H4 (cell line): ENCODE data around the gene USP6. TPM values are rescaled to one million over a fixed set of nuclear protein-coding genes. Genes with fewer than 3 reads are reported as not detected.
"Not testable (repeated sequence)": the region's sequence is repeated elsewhere in the genome, so short reads cannot be mapped to it uniquely, and the experiment has no call there.

ENCODE experiments used
- DNase-seq: peaks from one replicate; pipeline ENCODE4 v3.0.0-alpha.2; 2015; ENCODE audit warnings: low spot score
- total RNA-seq: library from RNA; depleted of rRNA; stranded (reverse); fragments of >200 nt; shearing (Covaris generic); gene quantifications from 2 replicates; pipeline ENCODE4 v1.2.3, GENCODE V29; 2014; rRNA removed

The USP6 gene
- 0.02 TPM in 1 of 2 replicates, not detected in the other for total RNA-seq

- DNase-seq = no peak
These were observed at the start of gene USP6 for GRCh38 chr17:5115673-5116651. USP6 (plus strand) TSS chr17:5116032; CDS start chr17:5130368, 14,336 bp downstream.

DNA sequence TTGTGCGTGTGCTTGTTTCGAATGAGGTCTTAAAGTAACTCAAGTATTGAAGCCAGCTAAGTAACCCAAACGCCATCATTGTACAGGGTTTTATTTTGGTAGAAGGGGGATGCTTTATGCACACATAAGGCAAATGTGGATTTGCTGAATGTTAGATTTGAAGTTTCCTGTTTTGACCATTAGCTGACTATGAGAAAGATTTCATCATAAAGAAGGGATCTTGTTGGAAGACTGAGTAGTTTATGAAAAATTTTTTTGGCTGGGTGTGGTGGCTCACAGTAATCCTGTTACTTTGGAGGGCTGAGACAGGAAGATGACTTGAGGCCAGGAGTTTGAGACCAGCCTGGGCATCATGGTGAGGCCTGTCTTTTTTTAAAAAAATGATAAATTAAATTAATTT lies 47.6 kb upstream of the USP6 start:
- DNase-seq = no peak

DNA sequence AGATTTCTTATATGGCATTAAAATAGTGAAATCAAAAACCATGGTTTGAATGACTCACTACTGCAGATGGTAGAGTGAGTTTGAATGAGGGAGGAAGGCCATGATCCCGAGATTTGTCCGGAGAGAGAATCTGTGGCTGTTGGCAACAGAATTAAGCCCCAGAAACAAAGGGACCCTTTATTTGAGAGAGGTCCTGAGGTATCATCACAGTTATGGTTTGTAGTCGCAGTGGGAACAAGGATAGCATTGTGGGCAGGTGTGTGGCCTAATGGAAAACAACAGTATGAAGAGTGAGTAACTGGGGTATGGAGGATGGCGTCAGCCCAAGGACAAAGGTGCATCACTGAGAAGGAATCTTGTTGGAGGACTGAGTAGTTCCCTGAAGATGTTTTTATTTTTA lies 46.1 kb upstream of the USP6 start:
- DNase-seq = no peak

GRCh38 chr17:5075472-5075871 lies 40.4 kb upstream of the USP6 start:
- DNase-seq = not testable (repeated sequence)

DNA sequence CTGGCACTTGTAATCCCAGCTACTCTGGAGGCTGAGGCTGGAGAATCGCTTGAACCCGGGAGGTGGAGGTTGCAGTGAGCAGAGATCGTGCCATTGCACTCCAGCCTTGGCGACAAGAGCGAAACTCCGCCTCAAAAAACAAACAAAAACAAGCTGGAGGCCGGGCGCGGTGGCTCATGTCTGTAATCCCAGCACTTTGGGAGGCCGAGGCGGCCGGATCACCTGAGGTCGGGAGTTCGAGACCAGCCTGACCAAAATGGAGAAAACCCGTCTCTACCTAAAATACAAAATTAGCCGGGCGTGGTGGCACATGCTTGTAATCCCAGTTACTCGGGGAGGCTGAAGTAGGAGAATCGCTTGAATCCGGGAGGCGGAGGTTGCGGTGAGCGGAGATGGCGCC lies 38.6 kb upstream of the USP6 start:
- not testable (repeated sequence) for DNase-seq

- no peak for DNase-seq
These were observed 38.1 kb upstream of the USP6 start for GRCh38 chr17:5077781-5078105.

DNA sequence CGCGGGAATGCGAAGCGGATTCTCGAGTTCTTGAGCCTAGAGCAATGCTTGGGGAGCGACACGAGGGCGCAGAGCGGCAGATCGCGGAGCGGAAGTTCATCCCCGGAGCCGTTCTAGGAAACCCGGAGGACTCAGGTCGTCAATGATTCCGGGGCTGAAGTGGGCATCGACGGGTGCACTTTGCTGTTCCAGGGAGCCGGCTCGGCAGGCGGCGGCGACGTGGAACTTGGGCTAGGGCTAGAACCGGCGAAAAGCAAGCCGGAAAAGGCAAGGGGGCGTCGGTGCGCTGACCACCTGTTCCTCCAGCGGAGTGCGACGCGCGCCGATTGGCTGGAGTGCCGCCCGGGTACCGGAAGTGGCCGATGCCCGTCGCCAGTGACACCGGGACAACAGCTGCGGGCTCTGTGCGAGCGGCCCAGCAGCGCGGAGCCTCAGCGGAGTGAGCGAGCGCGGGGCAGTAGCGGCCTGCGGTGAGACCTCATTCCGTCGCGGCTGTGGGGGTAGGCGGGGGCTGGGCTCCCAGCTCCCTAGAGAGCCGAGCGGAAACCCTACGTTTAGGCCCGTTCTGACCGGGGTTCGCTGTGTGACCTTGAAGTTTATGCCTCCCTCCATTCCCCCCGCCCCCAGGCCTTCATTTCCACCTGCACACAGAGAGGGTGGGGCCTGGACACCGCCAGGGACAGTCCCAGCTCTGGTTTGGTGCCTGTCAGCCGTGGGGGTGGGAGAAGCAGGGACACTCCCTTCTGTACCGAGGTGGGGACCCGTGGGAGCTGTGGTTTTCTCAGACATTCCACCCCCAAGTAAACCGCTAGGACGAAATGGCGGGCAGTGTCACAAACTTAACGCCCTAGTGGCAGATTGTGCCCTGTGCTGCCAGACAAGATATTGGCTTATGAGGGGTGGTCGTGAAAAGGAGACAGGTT lies 37.5 kb upstream of the USP6 start, which contains the start of gene ZFP3:
Gene ZFP3, plus strand, starts transcription at position 362 of the 923 bp plus-strand sequence. CDS start 13,038 bp downstream, outside the sequence.
- no peak for DNase-seq

- no peak for DNase-seq
These were observed 35.2 kb upstream of the USP6 start for GRCh38 chr17:5080591-5080990.

GRCh38 chr17:5092218-5093010 lies 23.4 kb upstream of the USP6 start:
- DNase-seq = no peak

- no peak for DNase-seq
These were observed 19.1 kb upstream of the USP6 start for GRCh38 chr17:5096731-5097100.

GRCh38 chr17:5097101-5097834 lies 18.6 kb upstream of the USP6 start:
- DNase-seq = no peak

DNA sequence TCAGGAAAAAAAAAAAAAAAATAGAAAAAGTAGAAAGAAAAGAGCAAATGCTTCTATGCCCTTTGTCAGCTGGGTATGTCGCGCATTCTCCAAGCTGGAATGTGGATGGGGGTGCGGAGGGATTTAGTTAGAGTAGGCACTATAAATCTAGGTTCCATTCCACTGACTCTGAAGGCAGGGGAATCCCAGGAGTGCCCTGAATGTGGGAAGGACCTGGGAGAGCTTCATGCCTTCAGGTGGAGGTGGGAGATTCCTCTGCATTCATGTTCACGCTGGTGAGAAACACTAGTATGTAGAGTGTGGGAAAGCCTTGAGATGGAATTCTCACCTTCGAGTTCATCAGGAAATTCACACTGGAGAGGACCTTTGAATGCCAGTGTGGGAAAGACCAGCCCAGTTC lies 16.6 kb upstream of the USP6 start:
- no peak for DNase-seq

DNA sequence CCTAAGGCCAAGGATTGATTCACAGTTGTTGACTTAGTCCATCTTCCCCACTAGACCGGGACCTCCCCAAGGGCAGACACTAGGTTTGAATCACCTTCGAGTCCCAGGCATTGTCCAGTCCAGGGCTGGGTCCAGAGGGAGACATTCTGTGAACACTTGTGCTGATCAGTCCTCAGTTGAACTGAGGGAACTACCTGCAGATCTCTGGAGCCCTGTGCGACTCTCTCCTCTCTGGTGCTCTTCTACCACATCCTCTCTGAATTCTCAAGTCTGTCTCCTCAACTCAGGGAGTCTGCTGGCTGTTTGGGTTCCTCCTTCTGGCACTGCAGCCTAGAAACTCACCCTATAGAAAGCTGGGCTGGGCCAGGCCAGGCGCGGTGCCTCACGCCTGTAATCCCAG lies 15.0 kb upstream of the USP6 start:
- no peak for DNase-seq

GRCh38 chr17:5110816-5111215 lies 5.0 kb upstream of the USP6 start:
- no peak for DNase-seq

GRCh38 chr17:5111402-5112204 lies 4.2 kb upstream of the USP6 start, which contains the start of gene ZNF232:
ZNF232 (minus strand) TSS chr17:5111878; CDS start chr17:5111822, 56 bp downstream.
- peak; percentile 73 for DNase-seq

DNA sequence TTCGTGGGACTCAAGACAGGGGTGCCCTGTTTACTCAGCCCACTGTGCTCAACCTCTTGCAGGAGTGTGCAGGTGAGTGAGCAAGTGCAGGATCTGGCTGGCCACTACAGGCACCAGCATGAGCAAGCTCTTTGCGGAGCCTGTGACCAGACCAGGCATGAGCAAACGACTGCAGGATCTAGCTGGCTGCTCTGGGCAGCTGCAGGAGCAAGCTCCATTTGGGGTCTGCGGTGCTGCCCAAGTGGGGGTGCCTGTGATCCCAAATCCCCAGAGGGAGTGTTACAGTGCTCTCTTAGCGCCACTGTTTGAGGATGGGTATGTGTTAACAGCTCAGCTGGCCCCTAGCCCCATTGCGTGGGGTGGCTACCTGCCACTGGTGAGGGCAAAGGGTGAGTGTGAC lies 2.4 kb downstream of the USP6 start:
- no peak for DNase-seq

- DNase-seq = no peak
These were observed 4.2 kb downstream of the USP6 start for GRCh38 chr17:5120036-5120435.

- not testable (repeated sequence) for DNase-seq
These were observed 4.8 kb downstream of the USP6 start for GRCh38 chr17:5120436-5121185.

DNA sequence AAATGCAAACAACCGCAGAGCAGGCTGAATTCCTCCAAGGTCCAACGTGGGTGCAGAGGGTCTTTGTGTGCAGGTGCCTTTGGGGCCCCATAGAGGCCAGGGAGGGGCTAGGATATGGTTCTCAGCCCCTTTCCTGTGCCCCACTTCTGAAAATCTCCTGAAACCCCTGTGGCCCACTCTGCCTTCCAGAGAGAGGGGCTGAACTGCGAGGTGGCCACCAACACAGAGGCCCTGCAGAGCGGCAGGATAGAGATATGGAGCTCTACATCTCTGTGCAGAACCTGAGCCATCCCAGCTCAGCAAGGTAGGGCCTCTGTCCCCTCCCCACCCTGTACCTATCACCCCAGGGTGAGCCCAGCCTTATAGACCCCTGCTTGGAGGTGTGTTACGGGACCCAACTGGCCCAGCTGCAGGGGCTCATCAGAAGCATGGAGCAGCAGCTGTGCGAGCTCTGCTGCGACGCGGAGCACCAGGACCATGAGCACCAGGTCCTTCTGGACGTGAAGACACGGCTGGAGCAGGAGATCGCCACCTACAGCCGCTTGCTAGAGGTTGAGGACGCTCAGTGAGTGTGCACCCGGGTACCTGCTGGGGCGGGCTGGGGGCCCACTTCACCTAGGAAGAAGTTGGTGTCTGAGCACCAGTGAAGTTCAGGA lies 5.5 kb downstream of the USP6 start:
- DNase-seq = no peak
